ENCODE data around the gene S100A2. TPM values are rescaled to one million over a fixed set of nuclear protein-coding genes. Genes with fewer than 3 reads are reported as not detected.

S100A2 gene
- polyA plus RNA-seq, 2 of the 4 experiments (the other 2 are of a cell fraction), result 5.1 to 15.9 TPM

DNA sequence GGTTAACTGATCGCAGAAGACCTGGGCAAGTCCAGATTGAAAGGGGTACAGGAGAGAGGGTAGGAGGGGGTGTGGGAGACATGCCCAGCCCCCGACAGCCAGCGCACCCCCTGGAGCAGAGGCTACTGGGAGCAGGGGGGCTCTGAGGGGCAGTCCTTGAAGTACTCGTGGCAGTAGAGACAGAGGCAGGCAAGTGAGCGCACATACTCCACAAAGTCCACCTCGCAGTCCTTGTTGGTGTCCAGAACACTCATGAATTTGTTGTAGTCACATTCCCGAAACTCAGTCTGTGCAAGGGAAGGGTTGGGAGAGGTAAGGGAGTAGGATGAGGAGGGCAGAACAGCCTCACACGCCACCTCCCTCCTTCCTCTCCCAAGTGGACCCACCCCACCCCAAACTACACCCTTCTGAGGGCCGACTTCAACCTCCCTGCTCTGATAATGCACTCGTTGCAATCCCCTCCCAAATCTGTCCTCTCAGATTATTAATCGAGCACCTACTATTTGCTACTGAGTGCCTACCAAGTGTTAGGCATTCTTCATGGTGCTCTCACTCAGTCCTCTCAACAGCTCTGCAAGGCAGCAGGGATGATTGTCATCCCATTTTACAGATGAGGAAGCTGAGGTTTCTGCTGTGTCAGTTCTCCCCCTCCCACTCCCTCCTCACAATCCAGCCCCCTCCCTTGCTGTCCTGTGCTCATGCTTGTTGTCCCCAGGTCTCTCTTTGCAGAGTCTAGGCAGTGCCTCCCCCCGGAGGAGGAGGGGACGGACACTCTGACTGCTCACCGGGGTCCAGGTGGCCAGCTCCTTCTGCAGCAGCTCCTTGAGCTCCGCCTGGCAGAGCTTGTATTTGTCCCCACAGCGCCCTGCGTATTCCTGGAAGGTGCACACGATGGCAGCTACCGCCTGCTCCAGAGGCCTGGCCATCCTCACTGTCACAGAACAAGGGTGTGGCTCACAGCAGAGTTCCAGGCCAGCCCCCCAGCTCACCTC, 17.8 kb downstream of the S100A2 start:
- ATAC-seq, result no peak
- FAIRE-seq, result no peak
- TF ChIP-seq KDM1A (IDR thresholded peaks at IDR 0.05; ENCODE audit: low read depth), result peak; percentile 35; the same call in 1 of the 2 replicates
- TF ChIP-seq, protein P1, sequence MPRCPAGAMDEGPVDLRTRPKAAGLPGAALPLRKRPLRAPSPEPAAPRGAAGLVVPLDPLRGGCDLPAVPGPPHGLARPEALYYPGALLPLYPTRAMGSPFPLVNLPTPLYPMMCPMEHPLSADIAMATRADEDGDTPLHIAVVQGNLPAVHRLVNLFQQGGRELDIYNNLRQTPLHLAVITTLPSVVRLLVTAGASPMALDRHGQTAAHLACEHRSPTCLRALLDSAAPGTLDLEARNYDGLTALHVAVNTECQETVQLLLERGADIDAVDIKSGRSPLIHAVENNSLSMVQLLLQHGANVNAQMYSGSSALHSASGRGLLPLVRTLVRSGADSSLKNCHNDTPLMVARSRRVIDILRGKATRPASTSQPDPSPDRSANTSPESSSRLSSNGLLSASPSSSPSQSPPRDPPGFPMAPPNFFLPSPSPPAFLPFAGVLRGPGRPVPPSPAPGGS (IDR thresholded peaks at IDR 0.05), result no peak
- no peak for TF ChIP-seq GATA3 (IDR thresholded peaks at IDR 0.05; ENCODE audit: borderline replicate concordance)
- TF ChIP-seq POLR2A (IDR thresholded peaks at IDR 0.05; ENCODE audit: low read length), result no peak
- TF ChIP-seq, protein P2, sequence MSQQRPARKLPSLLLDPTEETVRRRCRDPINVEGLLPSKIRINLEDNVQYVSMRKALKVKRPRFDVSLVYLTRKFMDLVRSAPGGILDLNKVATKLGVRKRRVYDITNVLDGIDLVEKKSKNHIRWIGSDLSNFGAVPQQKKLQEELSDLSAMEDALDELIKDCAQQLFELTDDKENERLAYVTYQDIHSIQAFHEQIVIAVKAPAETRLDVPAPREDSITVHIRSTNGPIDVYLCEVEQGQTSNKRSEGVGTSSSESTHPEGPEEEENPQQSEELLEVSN (IDR thresholded peaks at IDR 0.05; ENCODE audit: borderline replicate concordance, low read depth), result no peak
- TF ChIP-seq SREBF2 (IDR thresholded peaks at IDR 0.05), result no peak

DNA sequence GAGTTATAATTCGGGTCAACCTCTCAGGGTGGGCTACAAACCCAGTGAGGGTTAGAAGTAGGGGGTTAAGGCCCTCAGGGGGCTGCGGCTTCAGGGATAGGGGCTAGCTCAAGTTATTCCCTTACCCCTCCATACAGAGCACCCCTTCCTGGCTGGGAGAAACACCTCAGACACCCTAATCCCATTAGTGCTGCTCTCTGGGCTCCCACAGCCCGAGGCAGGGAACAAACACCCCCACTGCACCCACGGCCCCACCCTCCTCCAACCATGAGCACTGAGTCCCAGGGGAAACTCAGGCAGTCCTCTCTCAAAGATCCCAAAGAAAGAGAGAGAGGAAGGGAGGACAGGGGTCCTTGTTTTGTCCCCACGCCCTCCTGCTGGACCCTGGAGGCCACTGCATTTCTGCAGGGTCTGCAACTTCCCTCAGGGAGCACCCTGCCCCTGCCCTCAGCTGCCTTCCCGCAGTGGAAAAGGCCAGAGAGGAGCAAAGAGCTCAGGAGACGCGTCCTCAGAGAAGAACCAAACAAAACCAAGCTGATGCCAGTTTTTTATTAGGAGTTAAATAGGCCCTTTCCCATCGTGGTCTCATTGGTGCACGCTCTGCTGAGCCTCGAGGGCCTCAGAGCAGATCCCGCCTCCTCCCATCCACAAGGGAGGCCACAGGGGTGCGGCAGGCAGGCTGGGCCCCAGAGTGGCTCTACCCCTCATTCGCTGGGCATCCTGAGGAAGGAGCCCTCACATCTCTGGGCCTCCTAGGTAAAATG, 18.7 kb downstream of the S100A2 start:
- Histone ChIP-seq H3K4me3 (no peak overlapping the region), H3K4me2 (peak overlapping the region; percentile 99), H3K27ac (peak overlapping the region; percentile 96 to 97), H3K9me3 (no peaks in the 10 kb centered on the region), H3K4me1 (peaks cover 85% of the 10 kb centered on the region)
- TF ChIP-seq, protein P2 (IDR thresholded peaks at IDR 0.05; ENCODE audit: borderline replicate concordance, low read depth), result no peak
- TF ChIP-seq FOSB (CRISPR knock-in tag; IDR thresholded peaks at IDR 0.05) (no peak), TFCP2L1 (CRISPR knock-in tag; IDR thresholded peaks at IDR 0.05) (no peak), KDM1A (IDR thresholded peaks at IDR 0.05; ENCODE audit: low read depth) (no peak), MAFK (IDR thresholded peaks at IDR 0.05; ENCODE audit: partially characterized antibody) (peak; percentile 7), CBX8 (IDR thresholded peaks at IDR 0.05) (no peak), RCOR1 (IDR thresholded peaks at IDR 0.05; ENCODE audit: low read depth, low read length) (no peak), ZC3H11A (IDR thresholded peaks at IDR 0.05) (no peak), HDAC2 (IDR thresholded peaks at IDR 0.05) (no peak)
- TF ChIP-seq, protein P3, sequence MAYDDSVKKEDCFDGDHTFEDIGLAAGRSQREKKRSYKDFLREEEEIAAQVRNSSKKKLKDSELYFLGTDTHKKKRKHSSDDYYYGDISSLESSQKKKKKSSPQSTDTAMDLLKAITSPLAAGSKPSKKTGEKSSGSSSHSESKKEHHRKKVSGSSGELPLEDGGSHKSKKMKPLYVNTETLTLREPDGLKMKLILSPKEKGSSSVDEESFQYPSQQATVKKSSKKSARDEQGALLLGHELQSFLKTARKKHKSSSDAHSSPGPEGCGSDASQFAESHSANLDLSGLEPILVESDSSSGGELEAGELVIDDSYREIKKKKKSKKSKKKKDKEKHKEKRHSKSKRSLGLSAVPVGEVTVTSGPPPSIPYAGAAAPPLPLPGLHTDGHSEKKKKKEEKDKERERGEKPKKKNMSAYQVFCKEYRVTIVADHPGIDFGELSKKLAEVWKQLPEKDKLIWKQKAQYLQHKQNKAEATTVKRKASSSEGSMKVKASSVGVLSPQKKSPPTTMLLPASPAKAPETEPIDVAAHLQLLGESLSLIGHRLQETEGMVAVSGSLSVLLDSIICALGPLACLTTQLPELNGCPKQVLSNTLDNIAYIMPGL (CRISPR knock-in tag; IDR thresholded peaks at IDR 0.05; ENCODE audit: borderline replicate concordance), result no peak
- TF ChIP-seq, protein P4, sequence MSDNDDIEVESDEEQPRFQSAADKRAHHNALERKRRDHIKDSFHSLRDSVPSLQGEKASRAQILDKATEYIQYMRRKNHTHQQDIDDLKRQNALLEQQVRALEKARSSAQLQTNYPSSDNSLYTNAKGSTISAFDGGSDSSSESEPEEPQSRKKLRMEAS (IDR thresholded peaks at IDR 0.05), result peak; percentile 53; the same call in 1 of the 2 replicates
- DNase-seq (ENCODE audit: low read depth in 1 of 2, low spot score in 1 of 2) (no peak), FAIRE-seq (no peak), ATAC-seq (no peak)
- ChIA-PET CTCF (interaction anchor here (3.5 to 16.2 kb wide), 5 partner anchors 9 to 35 kb away, joined by 19 to 141 read pairs (median 57); partner anchors contain the start of genes S100A2 and S100A6), POLR2A (interaction anchor here (2.0 to 6.8 kb wide), 2 partner anchors 13 to 19 kb away, joined by 9 to 114 read pairs; partner anchors contain the start of genes S100A2 and S100A6)
- 58% methylated on average over 14 of the region's 14 CpGs for WGBS (ENCODE audit: missing lambda C conversion rate)

More for the DNA sequence above, 17.8 kb downstream of the S100A2 start:
- DNase-seq (ENCODE audit: low read depth in 1 of 2, low spot score in 1 of 2), result no peak
- ChIA-PET POLR2A (interaction anchor here (0.8 to 6.8 kb wide), 3 partner anchors 14 to 20 kb away, joined by 4 to 114 read pairs (median 9); partner anchors contain the start of genes S100A2 and S100A6), CTCF (interaction anchor here (0.6 to 16.2 kb wide), 6 partner anchors 14 to 195 kb away, joined by 3 to 141 read pairs (median 41); partner anchors contain the start of genes S100A2 and S100A6)
- no peak overlapping the region for H3K4me3 ChIP-seq
- H3K4me2 ChIP-seq, result peak overlapping the region; percentile 99
- peaks cover 84% of the 10 kb centered on the region for H3K4me1 ChIP-seq
- H3K27ac ChIP-seq, result peak overlapping the region; percentile 96 to 97
- 81% methylated on average over 18 of the region's 19 CpGs for WGBS (ENCODE audit: missing lambda C conversion rate)
- no peaks in the 10 kb centered on the region for H3K9me3 ChIP-seq

Data from A549 (cell line).